ENCODE measurements around the gene PPP2R5E. TPM values are rescaled to one million over a fixed set of nuclear protein-coding genes. Genes with fewer than 3 reads are reported as not detected.

PPP2R5E gene
- total and polyA plus RNA-seq, 9 of the 15 experiments (the other 6 are each of a cell fraction or from before 2014, with no cell fraction given) = 4.2 to 30.3 (median 11.0) TPM

DNA sequence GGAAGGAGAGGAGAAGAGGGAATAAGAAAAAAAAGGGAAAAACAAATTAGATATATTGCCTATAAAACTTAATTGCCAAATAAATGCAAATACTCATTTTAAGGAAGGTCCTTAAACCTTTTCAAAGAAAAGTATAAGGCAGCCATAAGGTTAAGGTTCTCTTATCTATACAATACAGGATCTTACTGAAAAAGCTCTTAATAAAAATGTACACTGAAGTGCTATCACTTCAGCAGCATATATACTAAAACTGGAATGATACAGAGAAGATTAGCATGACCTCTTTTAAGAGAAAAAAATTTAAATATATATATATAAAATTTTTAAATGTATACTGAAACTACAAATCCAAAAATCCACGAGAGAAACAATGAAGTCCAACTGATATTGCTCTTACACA is 65.6 kb downstream of the PPP2R5E start:
- no peaks in the 10 kb centered on the region for H3K9me1 ChIP-seq (ENCODE audit: control insufficient read depth, insufficient read depth, low read length)
- H3K4me3 ChIP-seq = no peak overlapping the region

DNA sequence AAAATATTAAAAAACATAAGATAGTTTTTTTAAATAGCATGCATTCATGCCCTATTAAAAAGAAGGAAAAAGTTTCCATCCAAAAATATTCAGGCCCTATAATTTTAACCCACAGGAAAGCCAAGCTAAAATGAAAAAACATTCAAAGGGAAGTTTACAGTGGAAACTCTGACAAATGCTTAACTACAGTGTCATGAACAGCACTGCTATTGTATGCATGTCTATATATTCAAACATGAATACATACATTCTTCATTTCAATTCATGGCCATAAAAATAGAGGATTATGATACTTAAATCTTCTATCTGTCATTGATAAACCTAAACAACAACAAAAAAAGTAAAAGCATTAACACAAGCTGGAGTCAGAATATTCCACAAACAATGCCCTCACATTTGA is 67.4 kb downstream of the PPP2R5E start:
- no peak for ATAC-seq
- DNase-seq (ENCODE audit: extremely low read depth in 1 of 4, low spot score in 3 of 4) = no peak
- intact Hi-C loops (cut with micrococcal nuclease) (no loop called here), in situ Hi-C loops (cut with MboI) (no loop called here)
- Histone ChIP-seq H3K9me1 (ENCODE audit: control insufficient read depth, insufficient read depth, low read length) (no peaks in the 10 kb centered on the region), H2AFZ (ENCODE audit: low read depth, low read length) (no peak overlapping the region), H3K27me3 (ENCODE audit: control insufficient read depth in 2 of 2, insufficient read depth in 2 of 2, low read length in 2 of 2) (no peaks in the 10 kb centered on the region), H3K27ac (ENCODE audit: extremely low read depth, low read depth, low read length) (no peak overlapping the region), H3K36me3 (ENCODE audit: control insufficient read depth, insufficient read depth, low read length) (no peaks in the 10 kb centered on the region), H3K4me3 (no peak overlapping the region), H4K20me1 (replicated peaks; ENCODE audit: control insufficient read depth, insufficient read depth, low read length) (no peaks in the 10 kb centered on the region), H3K4me2 (ENCODE audit: insufficient read depth, low read length) (no peak overlapping the region), H3K79me2 (ENCODE audit: control insufficient read depth, insufficient read depth, low read length) (peaks cover 76% of the 10 kb centered on the region), H3K4me1 (replicated peaks in 1 of 2; ENCODE audit: control insufficient read depth in 2 of 2, insufficient read depth in 2 of 2, low read length in 2 of 2) (peaks cover 0 to 39% of the 10 kb centered on the region in 2 experiments; a peak in 2 of 5 replicates), H3K9ac (ENCODE audit: insufficient read depth in 1 of 2, low read depth in 2 of 2, low read length in 2 of 2) (no peak overlapping the region), H3K9me3 (replicated peaks; ENCODE audit: control insufficient read depth, insufficient read depth, low read depth, low read length) (no peaks in the 10 kb centered on the region)
- FAIRE-seq = no peak
- no peak for TF ChIP-seq MTA3 (IDR thresholded peaks at IDR 0.05; ENCODE audit: borderline replicate concordance)
- TF ChIP-seq MYNN (IDR thresholded peaks at IDR 0.05) = no peak
- TF ChIP-seq MYNN (CRISPR knock-in tag; IDR thresholded peaks at IDR 0.05) = no peak
- no peak for TF ChIP-seq SRSF3 (IDR thresholded peaks at IDR 0.05; ENCODE audit: insufficient read depth, low read length)
- TF ChIP-seq POLR2AphosphoS2 (IDR thresholded peaks at IDR 0.05; ENCODE audit: low read length) = no peak
- TF ChIP-seq, protein P1, sequence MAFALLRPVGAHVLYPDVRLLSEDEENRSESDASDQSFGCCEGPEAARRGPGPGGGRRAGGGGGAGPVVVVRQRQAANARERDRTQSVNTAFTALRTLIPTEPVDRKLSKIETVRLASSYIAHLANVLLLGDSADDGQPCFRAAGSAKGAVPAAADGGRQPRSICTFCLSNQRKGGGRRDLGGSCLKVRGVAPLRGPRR (CRISPR knock-in tag; IDR thresholded peaks at IDR 0.05) = no peak
- TF ChIP-seq VEZF1 (CRISPR knock-in tag; IDR thresholded peaks at IDR 0.05) = no peak
- TF ChIP-seq COPS2 (conservative IDR thresholded peaks at IDR 0.05) = no peak
- no peak for TF ChIP-seq ZNF780A (CRISPR knock-in tag; IDR thresholded peaks at IDR 0.05)
- TF ChIP-seq, protein P2, sequence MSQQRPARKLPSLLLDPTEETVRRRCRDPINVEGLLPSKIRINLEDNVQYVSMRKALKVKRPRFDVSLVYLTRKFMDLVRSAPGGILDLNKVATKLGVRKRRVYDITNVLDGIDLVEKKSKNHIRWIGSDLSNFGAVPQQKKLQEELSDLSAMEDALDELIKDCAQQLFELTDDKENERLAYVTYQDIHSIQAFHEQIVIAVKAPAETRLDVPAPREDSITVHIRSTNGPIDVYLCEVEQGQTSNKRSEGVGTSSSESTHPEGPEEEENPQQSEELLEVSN (IDR thresholded peaks at IDR 0.05; ENCODE audit: borderline replicate concordance in 1 of 2, extremely low read depth in 1 of 2, insufficient read depth in 1 of 2, insufficient read length in 1 of 2, low read depth in 1 of 2, low read length in 1 of 2, poor library complexity in 1 of 2, severe bottlenecking in 1 of 2) = no peak
- no peak for TF ChIP-seq ZNF217 (CRISPR knock-in tag; IDR thresholded peaks at IDR 0.05)
- TF ChIP-seq C11orf30 (IDR thresholded peaks at IDR 0.05; ENCODE audit: low read depth) = no peak
- BruUV-seq (replicated peaks) = no TSS peak
- CTCF ChIA-PET (ENCODE audit: low intra/inter-chr PET ratio) = no interaction called here
- POLR2A ChIA-PET = interaction anchor here (0.6 to 1.0 kb wide), 2 partner anchors 9 to 10 kb away, joined by 3 read pairs; no protein-coding TSS in a partner anchor

More for the DNA sequence above, 65.6 kb downstream of the PPP2R5E start:
- FAIRE-seq (no peak), DNase-seq (ENCODE audit: extremely low read depth in 1 of 4, low spot score in 3 of 4) (no peak), ATAC-seq (no peak)
- H3K4me2 ChIP-seq (ENCODE audit: insufficient read depth, low read length) = no peak overlapping the region; the same call in 1 of the 2 replicates
- BruUV-seq (replicated peaks) = no TSS peak
- no peaks in the 10 kb centered on the region for H4K20me1 ChIP-seq (replicated peaks; ENCODE audit: control insufficient read depth, insufficient read depth, low read length)
- intact Hi-C loops (cut with micrococcal nuclease) (no loop called here), in situ Hi-C loops (cut with MboI) (no loop called here)
- peaks cover 0 to 28% of the 10 kb centered on the region in 2 experiments; a peak in 3 of 5 replicates for H3K4me1 ChIP-seq (replicated peaks in 1 of 2; ENCODE audit: control insufficient read depth in 2 of 2, insufficient read depth in 2 of 2, low read length in 2 of 2)
- H3K9ac ChIP-seq (ENCODE audit: insufficient read depth in 1 of 2, low read depth in 2 of 2, low read length in 2 of 2) = no peak overlapping the region
- no peak overlapping the region for H2AFZ ChIP-seq (ENCODE audit: low read depth, low read length)
- no peaks in the 10 kb centered on the region for H3K27me3 ChIP-seq (ENCODE audit: control insufficient read depth in 2 of 2, insufficient read depth in 2 of 2, low read length in 2 of 2)
- H3K9me3 ChIP-seq (replicated peaks; ENCODE audit: control insufficient read depth, insufficient read depth, low read depth, low read length) = no peaks in the 10 kb centered on the region
- H3K36me3 ChIP-seq (ENCODE audit: control insufficient read depth, insufficient read depth, low read length) = no peaks in the 10 kb centered on the region
- H3K27ac ChIP-seq (ENCODE audit: extremely low read depth, low read depth, low read length) = no peak overlapping the region; the same call in 1 of the 3 replicates
- CTCF ChIA-PET (ENCODE audit: low intra/inter-chr PET ratio) = no interaction called here
- POLR2A ChIA-PET = no interaction called here
- WGBS (ENCODE audit: insufficient coverage, low coverage, missing lambda C conversion rate) = 27% methylated on average over 1 of the region's 1 CpG
- peaks cover 69% of the 10 kb centered on the region for H3K79me2 ChIP-seq (ENCODE audit: control insufficient read depth, insufficient read depth, low read length)
- no peak for TF ChIP-seq CSDE1 (IDR thresholded peaks at IDR 0.05)
- 0 out of 2 replicates have a peak, but pooled peaks have one; percentile 4 for TF ChIP-seq CBFA2T3 (IDR thresholded peaks at IDR 0.05)
- TF ChIP-seq ARID1B (IDR thresholded peaks at IDR 0.05) = peak; percentile 33; the same call in 1 of the 2 replicates
- peak; percentile 5; the same call in 1 of the 2 replicates for TF ChIP-seq TAL1 (IDR thresholded peaks at IDR 0.05)
